OCI-LY7 (cell line): Measurements from ENCODE around the gene LPA. TPM values are rescaled to one million over a fixed set of nuclear protein-coding genes. Genes with fewer than 3 reads are reported as not detected.

Experiments
- BruUV-seq: library from RNA; stranded (reverse); fragments of 400-500 nt; replicated peaks from 2 replicates; lab custom pipeline; 2021; lab: Mats Ljungman, UMichigan
- CTCF ChIA-PET: fragments of 300-600 bp; sonication (Branson Sonifier 250); formaldehyde crosslinking; loops from one replicate; lab custom pipeline; 2022; ENCODE audit warnings: antibody characterized with exemption; ENCODE audit not compliant: unreplicated experiment; lab: Charles Lee
- POLR2A ChIA-PET: fragments of 300-600 bp; sonication (Branson Sonifier 250); formaldehyde crosslinking; loops from one replicate; lab custom pipeline; 2022; ENCODE audit warnings: antibody characterized with exemption; lab: Charles Lee
- DNase-seq: peaks from one replicate; pipeline ENCODE4 v3.0.0-alpha.2; 2015; ENCODE audit warnings: low spot score
- H2AFZ ChIP-seq: fragments of 200-600 bp; sonication (generic), shearing (Covaris generic); 2 replicates; pipeline ENCODE4 v1.6.1; 2014; ENCODE audit warnings: mild to moderate bottlenecking, antibody characterized with exemption, low read length, moderate library complexity
- H3K27ac ChIP-seq: fragments of 200-600 bp; sonication (generic); 2 replicates; pipeline ENCODE4 v1.5.1; 2014; ENCODE audit warnings: mixed run types, low read depth, mild to moderate bottlenecking, moderate library complexity, low read length, inconsistent platforms; ENCODE audit not compliant: poor library complexity, severe bottlenecking
- H3K36me3 ChIP-seq: fragments of 200-600 bp; sonication (generic); 2 replicates; pipeline ENCODE4 v1.6.1; 2014; ENCODE audit warnings: mild to moderate bottlenecking, antibody characterized with exemption, low read length, moderate library complexity, mixed read lengths; ENCODE audit not compliant: insufficient read depth
- H3K4me1 ChIP-seq: fragments of 200-600 bp; sonication (generic); 2 replicates; pipeline ENCODE4 v1.5.1; 2014; ENCODE audit warnings: mild to moderate bottlenecking, low read length; ENCODE audit not compliant: insufficient read depth, poor library complexity, severe bottlenecking
- H3K4me2 ChIP-seq: fragments of 200-600 bp; sonication (generic); 2 replicates; pipeline ENCODE4 v1.6.1; 2014; ENCODE audit warnings: mild to moderate bottlenecking, low read length
- H3K4me3 ChIP-seq: fragments of 200-600 bp; sonication (generic); 2 replicates; pipeline ENCODE4 v1.5.1; 2014; ENCODE audit warnings: mild to moderate bottlenecking, low read depth, low read length; ENCODE audit not compliant: poor library complexity, severe bottlenecking
- H3K79me2 ChIP-seq: fragments of 200-600 bp; sonication (generic); 2 replicates; pipeline ENCODE4 v1.6.1; 2016; ENCODE audit warnings: low read depth, mild to moderate bottlenecking, low read length, moderate library complexity, mixed read lengths; ENCODE audit not compliant: insufficient read depth
- H3K9me2 ChIP-seq: fragments of 200-600 bp; sonication (generic); 2 replicates; pipeline ENCODE4 v1.6.1; 2016; ENCODE audit warnings: mild to moderate bottlenecking, low read length, mixed read lengths; ENCODE audit not compliant: insufficient read depth
- H3K9me3 ChIP-seq: fragments of 200-600 bp; sonication (generic); 2 replicates; pipeline ENCODE4 v1.6.1; 2014; ENCODE audit warnings: mild to moderate bottlenecking, mixed run types, low read length, mixed read lengths
- H4K20me1 ChIP-seq: fragments of 200-600 bp; sonication (generic); 2 replicates; pipeline ENCODE4 v1.6.1; 2014; ENCODE audit warnings: mild to moderate bottlenecking, antibody characterized with exemption, low read length, moderate library complexity, mixed read lengths; ENCODE audit not compliant: insufficient read depth
- CTCF ChIP-seq: fragments of 200-600 bp; sonication (generic); conservative IDR thresholded peaks from 2 replicates; pipeline ENCODE4 v1.5.1; 2014; ENCODE audit warnings: mild to moderate bottlenecking, antibody characterized with exemption, low read length, moderate library complexity, mixed read lengths
- EZH2phosphoT487 ChIP-seq: fragments of 200-600 bp; sonication (generic); IDR thresholded peaks from 2 replicates; pipeline ENCODE4 v1.6.1; 2018; ENCODE audit warnings: low read depth, borderline replicate concordance, mild to moderate bottlenecking, mixed run types, antibody characterized with exemption, low read length, moderate library complexity, mixed read lengths
- intact Hi-C: fragments of 100-400 bp; cut with micrococcal nuclease; formaldehyde crosslinking; loops from one replicate; pipeline ENCODE4 v1.10.0; 2022; ENCODE audit not compliant: unreplicated experiment
- total RNA-seq, 2 experiments: library from RNA; depleted of rRNA in 1 of 2; stranded (reverse); fragments of >200 nt in 1 of 2; shearing (Covaris generic) in 1 of 2; gene quantifications; 2 replicates each; pipeline ENCODE4 v1.2.3, GENCODE V29; 2014 to 2022

Gene LPA
- total RNA-seq, 2 experiments from 2014 or later, result not detected

GRCh38 chr6:160662842-160663241 is 1.2 kb downstream of the LPA start:
- H3K9me2 ChIP-seq, result no peaks in the 10 kb centered on the region
- no peaks in the 10 kb centered on the region for H3K36me3 ChIP-seq
- ChIA-PET POLR2A (no interaction called here), CTCF (no interaction called here)
- intact Hi-C loops, result no loop called here
- no peak overlapping the region for H3K4me2 ChIP-seq
- TF ChIP-seq EZH2phosphoT487 (no peak), CTCF (no peak)
- no peak overlapping the region for H3K4me3 ChIP-seq
- H3K9me3 ChIP-seq, result no peaks in the 10 kb centered on the region
- H2AFZ ChIP-seq, result no peak overlapping the region
- H3K27ac ChIP-seq, result no peak overlapping the region
- BruUV-seq, result no TSS peak
- no peaks in the 10 kb centered on the region for H4K20me1 ChIP-seq
- no peaks in the 10 kb centered on the region for H3K79me2 ChIP-seq
- no peaks in the 10 kb centered on the region for H3K4me1 ChIP-seq
- no peak for DNase-seq

GRCh38 chr6:160662429-160662828 is 1.6 kb downstream of the LPA start:
- no peak for DNase-seq
- intact Hi-C loops, result no loop called here
- ChIA-PET POLR2A (no interaction called here), CTCF (no interaction called here)
- H2AFZ ChIP-seq, result no peak overlapping the region
- H3K9me3 ChIP-seq, result no peaks in the 10 kb centered on the region
- H3K27ac ChIP-seq, result no peak overlapping the region
- no peaks in the 10 kb centered on the region for H3K4me1 ChIP-seq
- H3K79me2 ChIP-seq, result no peaks in the 10 kb centered on the region
- no peak overlapping the region for H3K4me2 ChIP-seq
- H3K9me2 ChIP-seq, result no peaks in the 10 kb centered on the region
- no TSS peak for BruUV-seq
- H3K36me3 ChIP-seq, result no peaks in the 10 kb centered on the region
- no peaks in the 10 kb centered on the region for H4K20me1 ChIP-seq
- H3K4me3 ChIP-seq, result no peak overlapping the region
- TF ChIP-seq EZH2phosphoT487, result no peak
- no peak for TF ChIP-seq CTCF

GRCh38 chr6:160661216-160661615 is 2.9 kb downstream of the LPA start:
- POLR2A ChIA-PET, result no interaction called here
- Histone ChIP-seq H4K20me1 (no peaks in the 10 kb centered on the region), H3K9me3 (no peaks in the 10 kb centered on the region), H3K4me2 (no peak overlapping the region), H3K4me3 (no peak overlapping the region), H3K36me3 (no peaks in the 10 kb centered on the region), H3K27ac (no peak overlapping the region), H2AFZ (no peak overlapping the region), H3K79me2 (no peaks in the 10 kb centered on the region), H3K4me1 (no peaks in the 10 kb centered on the region), H3K9me2 (no peaks in the 10 kb centered on the region)
- CTCF ChIA-PET, result no interaction called here
- BruUV-seq, result no TSS peak
- DNase-seq, result no peak
- no peak for TF ChIP-seq EZH2phosphoT487
- TF ChIP-seq CTCF, result no peak
- intact Hi-C loops, result no loop called here
